22Rv1 (cell line): ENCODE measurements around the gene BEND3.

Source experiments
- ZFX ChIP-seq: fragments of 450-650 bp; IDR thresholded peaks from 2 replicates; pipeline ENCODE4 v1.6.1; 2017; ENCODE audit warnings: antibody characterized with exemption, borderline replicate concordance
- TF ChIP-seq, protein P1 (sequence below): fragments of 450-650 bp; IDR thresholded peaks from 2 replicates; pipeline ENCODE4 v1.5.1; 2017; ENCODE audit warnings: mild to moderate bottlenecking

DNA sequence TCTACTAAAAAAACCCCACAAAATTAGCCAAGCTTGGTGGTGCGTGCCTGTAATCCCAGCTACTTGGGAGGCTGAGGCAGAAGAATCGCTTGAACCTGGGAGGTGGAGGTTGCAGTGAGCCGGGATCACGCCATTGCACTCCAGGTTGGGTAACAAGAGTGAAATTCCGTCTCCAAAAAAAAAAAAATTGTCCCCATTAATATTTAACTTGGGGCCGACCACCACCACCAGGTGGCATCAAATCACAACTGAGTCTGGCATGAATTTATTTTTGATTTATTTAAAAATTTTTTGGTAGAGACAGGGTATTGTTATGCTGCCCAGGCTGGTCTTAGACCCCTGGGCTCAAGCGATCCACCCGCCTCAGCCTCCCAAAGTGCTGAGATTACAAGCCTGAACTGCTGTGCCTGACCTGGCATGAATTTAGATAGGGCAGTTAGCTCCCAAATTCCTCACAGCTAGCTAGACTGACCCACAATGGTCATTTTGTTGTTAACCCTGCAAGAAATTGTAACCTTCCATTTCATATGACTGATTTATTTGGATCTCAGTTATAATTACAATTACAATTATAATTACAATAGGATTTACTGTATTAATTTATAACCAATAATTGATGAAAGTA, 17.1 kb upstream of the BEND3 start:
- TF ChIP-seq, protein P1, sequence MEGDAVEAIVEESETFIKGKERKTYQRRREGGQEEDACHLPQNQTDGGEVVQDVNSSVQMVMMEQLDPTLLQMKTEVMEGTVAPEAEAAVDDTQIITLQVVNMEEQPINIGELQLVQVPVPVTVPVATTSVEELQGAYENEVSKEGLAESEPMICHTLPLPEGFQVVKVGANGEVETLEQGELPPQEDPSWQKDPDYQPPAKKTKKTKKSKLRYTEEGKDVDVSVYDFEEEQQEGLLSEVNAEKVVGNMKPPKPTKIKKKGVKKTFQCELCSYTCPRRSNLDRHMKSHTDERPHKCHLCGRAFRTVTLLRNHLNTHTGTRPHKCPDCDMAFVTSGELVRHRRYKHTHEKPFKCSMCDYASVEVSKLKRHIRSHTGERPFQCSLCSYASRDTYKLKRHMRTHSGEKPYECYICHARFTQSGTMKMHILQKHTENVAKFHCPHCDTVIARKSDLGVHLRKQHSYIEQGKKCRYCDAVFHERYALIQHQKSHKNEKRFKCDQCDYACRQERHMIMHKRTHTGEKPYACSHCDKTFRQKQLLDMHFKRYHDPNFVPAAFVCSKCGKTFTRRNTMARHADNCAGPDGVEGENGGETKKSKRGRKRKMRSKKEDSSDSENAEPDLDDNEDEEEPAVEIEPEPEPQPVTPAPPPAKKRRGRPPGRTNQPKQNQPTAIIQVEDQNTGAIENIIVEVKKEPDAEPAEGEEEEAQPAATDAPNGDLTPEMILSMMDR = peak; percentile 81
- TF ChIP-seq ZFX = no peak
